GM12801 (cell line): ENCODE measurements around the gene PIEZO1.

ENCODE experiments used
- CTCF ChIP-seq: IDR thresholded peaks from one replicate; pipeline ENCODE4 v1.5.1; 2011; ENCODE audit warnings: control low read depth; ENCODE audit not compliant: insufficient read length; ENCODE audit errors: extremely low read depth

The PIEZO1 gene

GRCh38 chr16:88677721-88678120 is 107.3 kb downstream of the PIEZO1 start:
- no peak for TF ChIP-seq CTCF

DNA sequence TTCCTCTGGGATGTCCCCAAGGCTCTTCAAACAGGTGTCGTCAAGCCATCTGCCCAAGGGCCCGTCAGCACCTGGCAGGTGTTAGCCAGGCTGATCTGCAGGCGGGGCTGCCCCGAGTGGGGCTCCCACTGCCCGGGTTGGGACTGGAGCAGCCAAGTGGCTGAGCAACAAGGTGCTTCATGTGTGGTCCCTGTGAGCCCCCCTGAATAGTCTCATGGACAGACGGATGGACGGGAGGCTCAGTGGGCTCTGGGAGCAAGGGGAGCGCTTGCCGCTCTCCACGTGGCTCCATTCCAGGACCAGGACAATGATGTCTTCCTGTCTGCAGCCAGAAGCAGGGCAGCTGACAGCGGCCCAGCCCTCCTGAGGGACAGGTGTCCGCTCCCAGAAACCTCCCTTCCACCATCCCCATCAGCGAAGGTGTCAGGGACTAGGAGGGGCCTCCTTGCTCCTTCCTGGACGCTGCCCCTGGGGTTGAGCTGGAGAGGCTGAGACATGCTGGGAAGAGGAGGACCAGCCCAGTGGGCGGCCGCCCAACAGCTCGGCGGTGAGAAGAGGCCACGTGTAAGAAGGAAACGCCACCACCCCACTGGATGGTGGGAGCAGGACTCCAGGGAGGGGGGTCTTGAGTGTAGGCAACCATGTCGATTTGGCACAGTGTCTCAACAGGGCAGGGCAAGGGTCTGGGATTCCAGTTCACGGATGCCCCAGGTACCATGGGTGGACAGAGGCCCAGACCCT is 108.3 kb downstream of the PIEZO1 start:
- TF ChIP-seq CTCF: no peak

DNA sequence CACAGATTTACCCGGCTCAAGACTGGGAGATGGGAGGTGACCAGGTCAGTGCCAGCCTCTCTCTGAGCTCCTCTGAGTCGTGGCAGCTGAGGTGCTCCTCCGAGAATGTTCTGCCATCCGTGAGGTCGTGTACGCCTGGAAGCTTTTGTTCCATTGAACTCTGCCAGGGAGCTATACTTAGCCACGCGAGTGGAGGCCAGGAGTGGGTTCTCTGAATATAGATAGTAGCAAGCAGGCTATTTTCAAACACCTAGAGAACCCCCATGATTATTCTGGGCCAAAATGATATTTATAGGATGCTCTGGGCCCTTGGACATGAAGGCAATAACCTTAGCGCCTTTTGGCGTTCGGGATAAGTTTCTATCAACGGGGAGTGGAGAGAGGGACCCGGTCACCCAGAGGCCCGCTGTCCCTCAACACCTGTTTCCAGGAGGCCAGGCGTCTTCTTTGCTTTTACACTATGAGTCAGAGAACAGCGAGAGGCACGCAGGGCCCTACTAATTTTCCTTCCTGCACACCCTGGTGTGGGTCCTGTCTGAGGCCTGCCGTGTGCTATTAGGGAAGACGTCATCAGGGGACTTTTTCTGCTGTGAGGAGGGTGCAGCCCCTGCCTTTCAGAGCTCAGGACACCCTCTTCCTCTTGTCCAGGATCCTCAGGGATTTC is 111.2 kb downstream of the PIEZO1 start:
- TF ChIP-seq CTCF: no peak

- no peak for TF ChIP-seq CTCF
These were observed 112.2 kb downstream of the PIEZO1 start for GRCh38 chr16:88672776-88673175.

GRCh38 chr16:88671806-88672205 is 113.2 kb downstream of the PIEZO1 start:
- TF ChIP-seq CTCF: no peak

- TF ChIP-seq CTCF: no peak
These were observed 115.0 kb downstream of the PIEZO1 start for GRCh38 chr16:88669980-88670379.

DNA sequence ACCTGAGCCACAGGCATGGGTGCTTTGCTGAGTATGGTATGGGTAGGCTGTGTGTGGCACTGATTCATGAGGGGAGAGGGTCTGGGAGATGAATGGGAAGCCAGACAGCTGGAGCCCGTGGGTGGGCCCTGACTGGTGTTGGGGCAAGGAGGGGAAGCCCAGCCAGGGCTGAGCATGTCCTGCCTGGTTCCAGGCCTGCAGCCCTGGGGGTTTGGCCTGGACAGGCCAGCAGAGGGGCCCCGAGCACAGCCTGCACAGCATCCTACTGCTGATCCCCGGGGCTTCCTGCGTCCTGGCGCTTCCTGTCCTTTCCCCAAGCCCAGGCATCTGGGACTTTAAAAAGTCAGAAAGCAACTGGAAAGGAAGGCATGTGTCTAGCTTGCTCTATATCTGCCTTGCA is 117.6 kb downstream of the PIEZO1 start:
- no peak for TF ChIP-seq CTCF
